HepG2 (cell line): ENCODE data around the gene CACNA1G. TPM values are rescaled to one million over a fixed set of nuclear protein-coding genes. Genes with fewer than 3 reads are reported as not detected.

ENCODE experiments used
- GTF3A ChIP-seq: sonication (generic); formaldehyde crosslinking; conservative IDR thresholded peaks from 2 replicates; pipeline ENCODE4 v1.4.0; 2020; ENCODE audit warnings: mild to moderate bottlenecking, missing genetic modification reagents
- ISX ChIP-seq: sonication (generic); formaldehyde crosslinking; conservative IDR thresholded peaks from 2 replicates; pipeline ENCODE4 v1.5.0; 2020; ENCODE audit warnings: missing genetic modification reagents
- JUND ChIP-seq: sonication (generic); formaldehyde crosslinking; IDR thresholded peaks from 2 replicates; pipeline ENCODE4 v1.8.0; 2022; ENCODE audit warnings: mild to moderate bottlenecking, missing genetic modification reagents
- LCORL ChIP-seq, 2 experiments: fragments of 450-650 bp in 1 of 2; sonication (generic) in 1 of 2; formaldehyde crosslinking in 1 of 2; IDR thresholded peaks; 2 replicates each; pipeline versions ENCODE4 v1.5.0 to v1.6.1; 2017 to 2020; ENCODE audit warnings: antibody characterized with exemption in 1 of 2, missing genetic modification reagents in 1 of 2
- MED13 ChIP-seq: sonication (generic); formaldehyde crosslinking; IDR thresholded peaks from 2 replicates; pipeline ENCODE4 v1.5.0; 2020; ENCODE audit warnings: missing genetic modification reagents
- MXD4 ChIP-seq: IDR thresholded peaks from 2 replicates; pipeline ENCODE4 v1.6.1; 2016; ENCODE audit warnings: mild to moderate bottlenecking, missing biosample characterization, missing genetic modification reagents
- RFXANK ChIP-seq: IDR thresholded peaks from 2 replicates; pipeline ENCODE4 v1.6.1; 2016
- SOX6 ChIP-seq, 2 experiments: fragments of 450-650 bp in 1 of 2; sonication (generic) in 1 of 2; formaldehyde crosslinking in 1 of 2; IDR thresholded peaks; 2 replicates each; pipeline versions ENCODE4 v1.4.0 to v1.6.1; 2017 to 2020; ENCODE audit warnings: antibody characterized with exemption in 1 of 2, mild to moderate bottlenecking in 1 of 2, missing genetic modification reagents in 1 of 2
- SP140L ChIP-seq: sonication (generic); formaldehyde crosslinking; IDR thresholded peaks from 2 replicates; pipeline ENCODE4 v1.4.0; 2020; ENCODE audit warnings: missing genetic modification reagents, borderline replicate concordance
- TCF12 ChIP-seq, 2 experiments: fragments of 450-650 bp in 1 of 2; sonication (generic) in 1 of 2; formaldehyde crosslinking in 1 of 2; IDR thresholded peaks; 2 replicates each; pipeline versions ENCODE4 v1.6.1 to v1.8.0; 2017 to 2022; ENCODE audit warnings: antibody characterized with exemption in 1 of 2, mild to moderate bottlenecking in 1 of 2, missing genetic modification reagents in 1 of 2, moderate library complexity in 1 of 2
- TOE1 ChIP-seq: sonication (generic); formaldehyde crosslinking; IDR thresholded peaks from 2 replicates; pipeline ENCODE4 v1.4.0; 2020; ENCODE audit warnings: mild to moderate bottlenecking, missing genetic modification reagents
- WIZ ChIP-seq: sonication (generic); formaldehyde crosslinking; IDR thresholded peaks from 2 replicates; pipeline ENCODE4 v1.5.1; 2020; ENCODE audit warnings: mild to moderate bottlenecking, missing genetic modification reagents
- XRCC5 ChIP-seq: fragments of 200-400 bp; formaldehyde crosslinking; optimal IDR thresholded peaks from 2 replicates; pipeline ENCODE3; 2017; ENCODE audit warnings: mild to moderate bottlenecking, low read length
- ZBTB21 ChIP-seq: sonication (generic); formaldehyde crosslinking; IDR thresholded peaks from 2 replicates; pipeline ENCODE4 v1.4.0; 2020; ENCODE audit warnings: missing genetic modification reagents
- ZHX1 ChIP-seq: sonication (generic); formaldehyde crosslinking; IDR thresholded peaks from 2 replicates; pipeline ENCODE4 v1.8.1; 2022; ENCODE audit warnings: low read depth, mild to moderate bottlenecking, missing genetic modification reagents
- ZMYM4 ChIP-seq: sonication (generic); formaldehyde crosslinking; IDR thresholded peaks from 2 replicates; pipeline ENCODE4 v1.8.1; 2023; ENCODE audit warnings: mild to moderate bottlenecking, missing genetic modification reagents
- ZNF143 ChIP-seq: sonication (generic); formaldehyde crosslinking; IDR thresholded peaks from 2 replicates; pipeline ENCODE4 v1.4.0; 2020; ENCODE audit warnings: missing genetic modification reagents
- ZNF281 ChIP-seq: sonication (generic); formaldehyde crosslinking; IDR thresholded peaks from 2 replicates; pipeline ENCODE4 v1.4.0; 2020; ENCODE audit warnings: missing genetic modification reagents, borderline replicate concordance
- ZNF558 ChIP-seq: sonication (generic); formaldehyde crosslinking; IDR thresholded peaks from 2 replicates; pipeline ENCODE4 v1.9.0; 2022; ENCODE audit warnings: mild to moderate bottlenecking, missing genetic modification reagents, borderline replicate concordance
- ZNF577 ChIP-seq: sonication (generic); formaldehyde crosslinking; IDR thresholded peaks from 2 replicates; pipeline ENCODE4 v1.4.0; 2020; ENCODE audit warnings: mild to moderate bottlenecking, low read depth, missing genetic modification reagents, borderline replicate concordance
- ZNF660 ChIP-seq: sonication (generic); formaldehyde crosslinking; IDR thresholded peaks from 2 replicates; pipeline ENCODE4 v1.5.1; 2020; ENCODE audit warnings: mild to moderate bottlenecking, low read depth, missing genetic modification reagents, borderline replicate concordance
- ZNF674 ChIP-seq: sonication (generic); formaldehyde crosslinking; IDR thresholded peaks from 2 replicates; pipeline ENCODE4 v1.5.0; 2020; ENCODE audit warnings: low read depth, mild to moderate bottlenecking, missing genetic modification reagents
- ZNF746 ChIP-seq: sonication (generic); formaldehyde crosslinking; IDR thresholded peaks from 2 replicates; pipeline ENCODE4 v1.8.0; 2022; ENCODE audit warnings: mild to moderate bottlenecking, missing genetic modification reagents
- polyA plus RNA-seq, 8 experiments: library from polyadenylated mRNA; depleted of rRNA in 3 of 8; stranded (reverse) in 7 of 8; unstranded in 1 of 8; fragments of >200 nt; fragmentation: Illumina TruSeq in 4 of 8; extraction: Trizol in 4 of 8; gene quantifications; 2 replicates each; pipeline versions ENCODE4 v1.2.1 to v1.2.3, GENCODE V29; 2011 to 2016; ENCODE audit warnings: low read depth in 4 of 8, missing spikeins in 1 of 8, mixed read lengths in 1 of 8; ENCODE audit not compliant: insufficient read depth in 1 of 8
- total RNA-seq, 5 experiments: library from RNA; depleted of rRNA; stranded (reverse); fragments of >200 nt; fragmentation: Illumina TruSeq; extraction: Trizol; gene quantifications; 2 replicates each; pipeline ENCODE4 v1.2.3, GENCODE V29; 2016; ENCODE audit warnings: low read depth in 1 of 5

CACNA1G gene
- total and polyA plus RNA-seq, 2 of the 13 experiments (the other 11 are each of a cell fraction or from before 2014, with no cell fraction given) = 0.02 TPM; not detected in 1

DNA sequence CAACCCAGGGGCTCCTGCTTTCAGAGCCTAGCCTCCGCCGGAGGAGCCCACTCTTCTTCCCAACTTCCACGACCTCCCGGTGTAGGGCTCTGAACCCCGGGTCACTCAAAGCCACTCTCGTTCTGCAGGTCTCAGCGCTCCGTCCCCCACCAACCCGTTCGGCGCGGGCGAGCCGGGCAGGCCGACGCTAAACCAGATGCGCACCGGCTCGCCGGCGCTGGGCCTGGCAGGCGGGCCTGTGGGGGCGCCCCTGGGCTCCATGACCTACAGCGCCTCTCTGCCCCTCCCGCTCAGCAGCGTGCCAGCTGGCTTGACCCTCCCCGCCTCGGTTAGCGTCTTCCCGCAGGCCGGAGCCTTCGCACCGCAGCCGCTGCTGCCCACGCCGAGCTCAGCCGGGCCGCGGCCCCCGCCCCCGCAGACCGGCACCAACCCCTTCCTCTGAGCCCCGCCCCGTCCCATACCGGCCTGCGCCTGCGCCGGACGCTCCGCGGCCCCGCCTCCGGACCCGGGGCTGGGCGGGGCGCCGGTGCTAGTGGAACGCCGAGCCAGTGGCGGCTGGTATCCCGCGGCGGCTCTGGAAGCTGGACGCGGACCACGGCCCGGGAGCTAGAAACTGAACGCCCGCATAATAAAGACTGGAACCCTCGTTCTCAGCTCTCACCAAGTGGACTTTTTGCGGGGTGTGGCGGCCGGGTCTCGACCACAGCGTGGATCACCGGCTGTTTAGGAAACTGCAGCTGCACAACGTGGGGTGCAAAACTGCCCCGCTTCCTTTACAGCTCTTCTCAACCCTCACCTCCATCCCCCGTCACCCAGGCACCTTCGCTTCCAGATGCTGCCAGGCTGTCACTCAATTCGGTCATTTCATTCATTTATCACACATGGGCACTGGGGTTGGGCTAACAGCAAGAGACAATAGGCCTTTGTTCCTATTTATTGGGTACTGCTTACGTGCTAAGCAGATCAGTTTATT lies 18.5 kb upstream of the CACNA1G start (continued):
- TF ChIP-seq MED13 (CRISPR knock-in tag) (peak; percentile 37; the same call in 1 of the 2 replicates), SOX6 (IDR thresholded peaks at IDR 0.05) (no peak), SOX6 (CRISPR knock-in tag; IDR thresholded peaks at IDR 0.05) (no peak), ZNF577 (CRISPR knock-in tag) (no peak), ZNF674 (CRISPR knock-in tag) (0 out of 2 replicates have a peak, but pooled peaks have one; percentile 80), GTF3A (CRISPR knock-in tag) (no peak; the same call in 1 of the 2 replicates), LCORL (IDR thresholded peaks at IDR 0.05) (no peak), LCORL (CRISPR knock-in tag; IDR thresholded peaks at IDR 0.05) (no peak), WIZ (no peak), ZNF660 (CRISPR knock-in tag) (no peak), ZNF281 (no peak), ZNF746 (peak; percentile 31; the same call in 1 of the 2 replicates), TOE1 (CRISPR knock-in tag) (no peak), ZNF558 (CRISPR knock-in tag) (peak; percentile 95; the same call in 1 of the 2 replicates), JUND (CRISPR knock-in tag) (0 out of 2 replicates have a peak, but pooled peaks have one; percentile 29), TCF12 (IDR thresholded peaks at IDR 0.05) (no peak), TCF12 (CRISPR knock-in tag; IDR thresholded peaks at IDR 0.05) (peak; percentile 90; the same call in 1 of the 2 replicates), XRCC5 (peak; percentile 22), ZBTB21 (no peak), RFXANK (CRISPR knock-in tag) (no peak), ZMYM4 (CRISPR knock-in tag) (no peak; the same call in 1 of the 2 replicates), MXD4 (CRISPR knock-in tag) (peak; percentile 81; the same call in 1 of the 2 replicates), ZHX1 (CRISPR knock-in tag) (peak; percentile 75), SP140L (0 out of 2 replicates have a peak, but pooled peaks have one; percentile 44), ZNF143 (CRISPR knock-in tag) (peak; percentile 47; the same call in 1 of the 2 replicates), ISX (no peak; the same call in 1 of the 2 replicates)
